HS-5 (cell line): ENCODE data around the gene TRIM56.
"Not testable (repeated sequence)": the region's sequence is repeated elsewhere in the genome, so short reads cannot be mapped to it uniquely, and the experiment has no call there.

Experiments used
- DNase-seq: peaks from one replicate; pipeline ENCODE4 v3.0.0-alpha.2; 2012; ENCODE audit warnings: low read depth

Gene TRIM56

DNA sequence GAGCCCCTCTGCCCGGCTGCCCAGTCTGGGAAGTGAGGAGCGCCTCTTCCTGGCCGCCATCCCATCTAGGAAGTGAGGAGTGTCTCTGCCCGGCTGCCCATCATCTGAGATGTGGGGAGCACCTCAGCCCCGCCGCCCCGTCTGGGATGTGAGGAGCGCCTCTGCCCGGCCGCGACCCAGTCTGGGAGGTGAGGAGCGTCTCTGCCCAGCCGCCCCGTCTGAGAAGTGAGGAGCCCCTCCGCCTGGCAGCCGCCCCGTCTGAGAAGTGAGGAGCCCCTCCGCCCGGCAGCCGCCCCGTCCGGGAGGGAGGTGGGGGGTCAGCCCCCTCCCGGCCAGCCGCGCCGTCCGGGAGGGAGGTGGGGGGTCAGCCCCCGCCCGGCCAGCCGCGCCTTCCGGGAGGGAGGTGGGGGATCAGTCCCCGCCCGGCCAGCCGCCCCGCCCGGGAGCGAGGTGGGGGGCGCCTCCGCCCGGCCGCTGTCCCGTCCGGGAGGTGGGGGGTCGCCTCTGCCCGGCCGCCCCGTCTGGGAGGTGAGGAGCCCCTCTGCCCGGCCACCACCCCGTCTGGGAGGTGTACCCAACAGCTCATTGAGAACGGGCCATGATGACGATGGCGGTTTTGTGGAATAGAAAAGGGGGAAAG is 7.1 kb downstream of the TRIM56 start:
- DNase-seq, result not testable (repeated sequence)

DNA sequence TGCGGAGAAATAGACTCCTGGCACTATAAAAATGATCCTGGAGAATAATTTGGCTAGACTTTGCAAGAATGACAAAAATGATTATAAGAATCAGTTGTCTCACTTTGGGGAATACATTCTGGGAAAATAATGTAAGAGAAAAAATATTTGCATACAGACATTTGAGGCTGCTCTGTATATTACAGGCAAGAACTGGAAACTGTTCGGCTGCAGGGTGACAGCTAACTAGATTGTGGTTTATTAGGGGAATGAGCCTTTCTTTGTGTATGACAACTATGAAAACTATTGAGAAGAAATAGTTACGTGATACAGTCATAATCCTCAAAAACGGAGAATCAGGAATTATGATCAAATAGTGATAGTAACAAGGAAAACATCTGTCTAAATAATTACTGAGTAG is 8.6 kb downstream of the TRIM56 start:
- no peak for DNase-seq

DNA sequence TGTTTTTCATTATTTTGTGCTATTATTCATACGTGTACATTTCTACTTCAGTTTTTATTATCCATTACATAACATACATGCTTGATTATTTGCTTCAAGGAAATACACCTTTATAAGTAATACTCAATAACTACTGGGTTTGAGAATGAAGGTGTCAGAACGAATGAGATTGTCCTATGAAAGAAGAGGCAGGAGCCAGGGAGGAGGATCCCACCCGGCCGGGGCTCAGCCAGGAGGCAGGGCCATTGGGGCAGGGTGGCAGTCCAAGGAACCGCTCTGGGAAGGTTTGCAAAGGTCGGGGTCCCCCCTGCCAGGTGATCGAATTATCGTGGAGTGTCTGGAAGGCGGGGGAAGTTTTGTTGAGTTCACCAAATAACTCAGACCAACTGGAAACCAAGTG is 9.1 kb downstream of the TRIM56 start:
- DNase-seq, result no peak

DNA sequence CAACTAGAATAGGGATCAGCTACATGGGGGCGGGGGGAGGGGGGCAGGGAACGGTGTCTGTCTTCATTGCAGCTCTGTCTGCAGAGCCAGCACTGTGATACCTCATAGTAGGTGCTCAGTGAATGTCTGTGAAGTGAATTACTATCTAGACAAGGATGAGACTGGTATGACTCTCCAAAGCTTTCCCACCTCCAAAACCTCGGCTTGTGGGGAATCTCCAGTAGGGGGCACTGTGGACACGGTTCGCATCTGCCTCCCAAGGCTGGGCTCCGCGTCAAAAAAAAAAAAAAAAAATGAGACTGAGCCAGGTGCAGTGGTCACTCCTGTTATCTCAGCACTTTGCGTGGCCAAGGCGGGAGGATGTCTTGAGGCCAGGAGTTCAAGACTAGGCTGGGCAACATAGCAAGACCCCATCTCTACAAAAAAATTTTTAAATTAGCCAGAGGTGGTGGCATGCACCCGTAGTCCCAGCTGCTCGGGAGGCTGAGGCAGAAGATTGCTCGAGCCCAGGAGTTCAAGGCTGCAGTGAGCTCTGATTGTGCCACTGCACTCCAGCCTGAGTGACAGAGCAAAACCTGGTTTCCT is 9.6 kb downstream of the TRIM56 start:
- DNase-seq, result no peak

DNA sequence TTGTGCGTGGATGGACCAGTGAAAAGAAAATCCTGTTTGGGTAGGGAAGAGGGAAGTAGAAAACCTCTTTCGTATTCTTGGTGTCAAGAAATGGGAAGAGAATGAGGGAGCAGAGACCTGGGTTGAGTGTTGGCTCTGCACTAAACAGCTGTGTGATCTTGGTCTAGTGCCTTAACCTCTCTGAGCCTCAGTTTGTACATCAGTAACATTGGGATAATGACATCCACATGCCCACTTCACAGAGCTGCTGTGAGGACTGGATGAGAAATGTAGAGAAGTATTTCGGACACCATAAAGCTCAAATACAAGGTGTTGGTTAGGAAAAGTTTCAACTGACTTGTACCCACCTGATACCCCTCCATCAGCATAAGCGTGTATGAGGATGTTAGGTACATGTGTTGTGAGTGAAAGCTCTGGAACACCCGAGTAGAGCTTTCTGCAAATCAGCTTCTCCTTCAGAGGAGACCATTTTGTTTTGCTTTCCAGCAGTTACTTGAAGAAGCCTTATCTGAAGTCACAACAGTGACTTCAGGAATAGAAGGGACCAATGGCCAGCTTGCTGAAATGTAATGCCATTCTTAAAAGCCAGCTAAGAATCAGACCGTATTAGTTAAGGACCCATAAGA is 11.2 kb downstream of the TRIM56 start:
- no peak for DNase-seq

DNA sequence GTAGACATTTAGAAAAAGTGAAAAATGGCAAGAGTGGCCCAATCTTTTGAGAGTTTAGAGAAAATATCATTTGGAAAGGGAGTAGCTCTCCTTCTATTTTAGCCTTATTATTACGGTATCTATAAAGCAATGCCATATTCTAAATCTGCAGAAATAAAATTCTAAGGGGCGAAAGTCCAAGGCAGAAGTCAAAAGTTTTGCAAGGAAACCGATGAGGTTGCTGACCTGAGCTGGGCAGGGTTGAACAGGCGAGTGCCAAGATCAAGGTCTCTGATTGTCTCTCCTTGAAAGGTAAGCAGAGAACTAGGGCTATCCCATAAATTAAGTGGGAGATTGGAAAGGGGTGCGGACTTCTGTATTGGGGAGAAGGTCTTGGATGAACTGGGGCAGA is 11.7 kb downstream of the TRIM56 start:
- no peak for DNase-seq

DNA sequence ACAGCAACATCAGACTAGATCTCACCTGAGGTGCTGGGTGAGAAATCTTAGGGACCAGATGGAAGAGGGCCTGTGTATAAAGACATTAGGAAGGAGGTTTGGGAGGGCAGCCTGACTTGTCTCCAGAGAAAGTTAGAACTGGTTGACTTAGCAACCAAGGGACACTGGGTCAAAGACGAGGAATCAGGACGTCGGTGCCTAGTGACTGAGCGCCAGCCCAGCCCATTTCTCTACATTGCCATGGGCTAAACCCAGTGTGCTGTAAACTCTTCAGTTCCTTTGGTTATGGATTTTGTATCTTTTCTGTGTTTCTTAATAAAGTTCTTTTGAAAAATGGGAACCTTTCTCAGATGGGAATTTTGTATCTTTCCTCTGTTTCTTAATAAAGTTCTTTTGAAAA is 12.3 kb downstream of the TRIM56 start:
- no peak for DNase-seq

DNA sequence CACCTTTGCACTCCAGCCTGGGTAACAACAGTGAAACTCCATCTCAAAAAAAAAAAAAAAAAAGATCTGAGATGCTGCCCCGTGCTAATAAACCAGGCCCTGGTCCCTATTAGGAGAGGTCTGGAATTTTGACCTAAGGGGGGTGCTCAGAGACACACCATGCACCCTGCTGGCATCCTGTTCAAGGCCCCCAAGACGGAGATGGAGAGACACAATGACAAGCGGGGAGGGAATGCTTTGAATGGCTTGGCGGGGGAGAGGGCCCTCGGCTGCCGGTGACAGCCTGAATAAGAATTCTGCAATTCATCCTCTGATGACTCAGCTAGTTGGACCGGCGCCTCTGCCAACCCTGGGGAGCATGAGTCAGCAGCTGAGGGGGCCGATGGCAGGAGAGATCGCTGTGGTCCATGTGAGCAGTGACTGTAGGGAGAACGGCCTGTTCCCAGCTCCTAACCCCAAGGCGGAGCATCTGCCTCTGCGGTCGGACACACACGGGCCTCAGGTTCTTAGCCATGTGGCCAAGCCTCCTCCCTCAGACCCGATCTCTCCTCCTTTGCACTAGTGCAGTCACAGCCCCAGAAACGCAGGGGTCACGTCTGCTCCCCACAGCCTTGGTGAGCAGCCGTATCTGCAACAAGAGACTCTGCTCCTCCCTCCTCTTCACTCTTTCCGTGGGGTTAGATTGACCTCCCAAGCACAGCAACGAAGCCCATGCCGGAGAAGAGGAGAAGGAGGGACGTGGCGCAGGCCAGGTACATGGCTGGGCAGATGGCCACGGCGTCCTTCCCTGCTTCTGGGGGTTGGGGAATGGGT is 14.9 kb downstream of the TRIM56 start:
- DNase-seq, result peak; percentile 93

DNA sequence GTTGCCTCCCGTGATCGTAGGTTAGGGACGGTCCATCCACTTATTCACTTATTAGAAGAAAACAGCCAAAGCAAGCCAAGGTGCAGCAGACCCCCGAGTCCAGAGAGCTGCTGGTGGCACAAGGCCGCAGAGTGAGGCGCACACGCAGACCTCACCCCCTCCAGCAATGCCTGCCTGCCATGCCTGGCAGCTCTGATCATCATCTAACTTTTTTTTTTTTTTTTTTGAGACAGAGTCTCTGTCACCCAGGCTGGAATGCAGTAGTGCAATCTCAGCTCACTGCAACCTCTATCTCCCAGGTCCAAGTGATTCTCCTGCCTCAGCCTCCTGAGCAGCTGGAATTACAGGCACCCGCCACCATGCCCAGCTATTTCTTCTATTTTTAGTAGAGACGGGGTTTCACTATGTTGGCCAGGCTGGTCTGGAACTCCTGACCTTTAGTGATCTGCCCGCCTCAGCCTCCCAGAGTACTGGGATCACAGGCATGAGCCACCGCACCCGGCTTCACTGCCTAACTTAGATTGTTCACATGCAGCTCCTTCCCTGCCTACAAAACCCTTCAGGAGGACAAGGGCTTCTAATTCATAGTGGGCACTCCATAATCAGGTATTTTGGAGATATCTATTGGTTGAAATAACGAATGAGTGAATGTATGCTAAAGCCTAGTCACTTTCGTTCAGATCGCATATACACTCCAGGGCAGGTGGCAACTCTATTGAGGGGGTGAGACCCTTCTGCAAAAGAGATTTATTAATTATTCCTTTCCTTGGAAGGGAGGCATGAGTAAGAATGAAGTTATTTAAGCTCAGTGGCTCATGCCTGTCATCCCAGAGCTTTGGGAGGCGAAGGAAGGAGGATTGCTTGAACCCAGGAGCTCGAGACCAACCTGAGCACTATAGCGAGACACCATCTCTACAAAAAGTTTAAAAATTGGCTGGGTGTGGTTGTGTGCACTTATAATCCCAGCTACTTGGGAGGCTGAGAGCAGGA is 15.9 kb downstream of the TRIM56 start:
- DNase-seq, result no peak

DNA sequence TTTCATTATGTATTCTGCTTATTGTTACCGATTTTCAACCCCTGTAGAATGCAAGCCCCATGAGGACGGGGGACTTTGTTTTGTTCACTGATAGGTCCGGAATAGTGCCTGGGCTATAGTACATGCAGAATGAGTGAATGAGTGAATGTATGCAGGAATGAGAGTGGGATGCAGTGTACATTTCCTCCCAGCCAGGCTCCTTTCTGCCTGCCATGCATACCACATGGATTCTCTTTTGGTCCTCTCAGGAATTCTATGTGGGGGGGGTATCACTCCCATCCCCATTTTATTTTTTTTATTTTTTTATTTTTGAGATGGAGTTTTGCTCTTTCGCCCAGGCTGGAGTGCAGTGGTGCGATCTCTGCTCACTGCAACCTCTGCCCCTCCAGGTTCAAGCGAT is 16.7 kb downstream of the TRIM56 start:
- DNase-seq, result no peak

DNA sequence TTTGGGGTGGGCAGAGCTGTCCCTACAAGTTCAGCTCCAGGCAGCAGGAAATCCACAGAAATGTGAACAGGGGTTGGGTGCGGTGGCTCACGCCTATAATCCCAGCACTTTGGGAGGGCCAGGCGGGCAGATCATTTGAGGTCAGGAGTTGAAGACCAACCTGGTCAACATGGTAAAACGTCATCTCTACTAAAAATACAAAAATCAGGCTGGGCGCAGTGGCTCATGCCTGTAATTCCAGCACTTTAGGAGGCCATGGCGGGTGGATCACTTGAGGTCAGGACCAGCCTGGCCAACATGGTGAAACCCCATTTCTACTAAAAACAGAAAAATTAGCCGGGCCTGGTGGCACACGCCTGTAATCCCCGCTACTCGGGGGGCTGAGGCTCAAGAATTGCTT is 18.4 kb downstream of the TRIM56 start:
- not testable (repeated sequence) for DNase-seq

DNA sequence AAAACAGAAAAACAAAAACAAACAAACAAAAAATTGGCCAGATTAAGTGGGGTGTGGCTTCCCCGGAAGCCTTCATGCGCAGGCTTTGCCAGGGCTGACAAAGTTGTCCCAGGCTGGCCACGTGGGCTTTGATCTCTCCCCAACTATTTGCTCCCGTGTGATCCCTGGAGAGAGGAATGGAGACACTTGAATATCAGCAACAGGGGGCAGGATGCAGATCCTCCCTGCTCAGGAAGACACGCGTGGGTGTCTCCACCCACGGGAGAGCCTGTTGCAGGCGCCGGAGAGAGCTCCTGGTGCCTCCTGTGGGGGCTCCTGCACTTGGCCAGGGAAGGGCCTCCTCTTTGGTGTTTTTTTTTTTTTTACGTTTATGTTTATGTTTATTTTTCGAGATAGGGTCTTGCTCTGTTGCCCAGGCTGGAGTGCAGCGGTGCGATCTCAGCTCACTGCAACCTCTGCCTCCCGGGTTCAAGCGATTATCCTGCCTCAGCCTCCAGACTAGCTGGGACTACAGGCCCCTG is 19.0 kb downstream of the TRIM56 start:
- DNase-seq, result no peak

DNA sequence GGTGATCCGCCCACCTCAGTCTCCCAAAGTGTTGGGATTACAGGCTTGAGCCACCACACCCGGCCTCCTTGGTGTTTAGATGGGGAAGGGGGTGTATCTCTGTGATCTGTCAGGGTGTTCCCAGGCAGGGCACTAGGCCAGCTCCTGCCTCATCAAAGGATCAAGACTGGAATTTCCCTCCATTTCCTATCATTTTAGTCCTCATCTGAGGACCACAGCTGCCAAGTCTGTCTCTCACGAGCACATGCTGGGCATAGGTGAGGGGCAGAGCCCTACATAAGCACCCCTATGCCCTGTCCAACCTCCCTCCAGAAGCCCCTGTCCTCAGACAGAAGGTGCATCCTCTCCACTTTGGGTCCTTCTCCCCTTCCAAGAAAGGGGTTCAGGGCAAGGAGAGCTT is 19.5 kb downstream of the TRIM56 start:
- DNase-seq, result no peak

DNA sequence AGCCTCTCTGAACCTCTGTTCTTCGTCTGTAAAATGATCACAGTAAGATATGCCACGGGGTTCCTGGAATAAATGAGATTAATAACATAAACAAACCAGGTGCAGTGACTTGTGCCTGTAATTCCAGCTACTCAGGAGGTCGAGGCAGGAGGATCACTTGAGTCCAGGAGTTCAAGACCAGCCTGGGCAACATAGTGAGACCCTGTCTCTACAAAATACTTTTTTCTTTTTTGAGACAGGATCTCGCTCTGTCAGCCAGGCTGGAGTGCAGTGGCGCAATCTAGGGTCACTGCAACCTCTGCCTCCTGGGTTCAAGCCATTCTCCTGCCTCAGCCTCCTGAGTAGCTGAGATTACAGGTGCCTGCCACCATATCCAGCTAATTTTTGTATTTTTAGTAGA is 20.0 kb downstream of the TRIM56 start:
- not testable (repeated sequence) for DNase-seq

DNA sequence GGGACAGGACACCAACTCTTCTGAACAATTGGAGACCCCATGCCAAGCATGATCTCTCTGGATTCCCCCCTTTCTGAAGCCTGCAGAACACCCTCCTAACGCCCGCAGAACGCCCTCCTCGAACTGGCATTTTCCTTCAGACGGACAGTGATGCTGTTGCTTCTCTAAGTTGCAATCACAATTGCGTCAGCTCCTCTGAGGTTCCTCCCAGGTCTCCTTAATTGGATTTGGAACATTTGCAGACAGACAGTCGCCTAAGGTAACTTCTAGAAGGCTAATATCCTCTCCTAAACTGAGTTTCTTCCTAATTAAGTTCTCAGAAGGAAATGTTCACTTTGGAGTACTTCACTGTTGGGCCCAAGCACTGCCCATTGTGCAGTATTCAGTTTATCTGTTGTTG is 21.1 kb downstream of the TRIM56 start:
- no peak for DNase-seq

DNA sequence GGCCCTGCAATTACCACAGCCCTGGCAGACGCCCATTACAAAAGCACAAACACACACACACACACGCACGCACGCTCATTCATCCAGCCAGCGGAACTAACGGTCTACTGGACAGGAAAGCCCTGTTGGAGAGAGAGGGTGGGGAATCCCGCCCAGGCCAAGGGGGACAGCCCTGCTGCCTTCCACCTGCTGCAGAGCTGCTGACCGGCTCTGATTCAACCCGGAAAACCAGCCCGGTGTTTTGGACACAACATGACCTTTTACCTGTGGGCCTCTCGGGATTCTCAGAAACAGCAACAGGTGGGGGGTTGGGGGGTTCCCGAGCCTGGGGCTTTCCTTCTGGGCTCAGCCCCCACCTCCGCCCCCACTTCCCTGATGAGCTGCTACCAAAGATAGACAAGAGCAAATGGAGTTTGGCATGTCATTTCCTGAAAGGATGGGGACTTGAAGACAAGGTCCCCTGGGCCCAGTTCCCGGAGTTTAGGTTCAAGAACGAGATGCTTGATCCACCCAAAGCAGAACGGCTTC is 23.1 kb downstream of the TRIM56 start:
- no peak for DNase-seq

DNA sequence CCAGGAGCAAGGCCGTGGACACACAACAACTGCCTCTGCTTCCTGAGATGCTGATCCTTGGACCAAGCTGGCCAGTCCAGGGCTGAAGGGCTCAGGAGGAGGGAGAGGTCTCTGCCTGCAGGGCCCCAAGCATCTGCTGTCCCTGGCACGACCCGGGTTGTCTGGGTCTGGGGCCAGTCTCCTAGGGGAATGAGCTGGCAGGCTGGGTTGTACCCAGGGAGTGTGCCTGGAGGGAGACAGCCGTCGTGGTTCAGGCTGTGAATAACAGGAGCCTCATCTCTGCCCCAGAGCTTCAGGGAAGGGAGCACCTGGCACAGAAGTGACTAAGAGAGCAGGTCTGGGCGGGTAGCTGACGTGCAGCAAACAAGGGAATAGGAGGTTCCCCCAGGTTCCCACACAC is 23.7 kb downstream of the TRIM56 start:
- DNase-seq, result no peak

DNA sequence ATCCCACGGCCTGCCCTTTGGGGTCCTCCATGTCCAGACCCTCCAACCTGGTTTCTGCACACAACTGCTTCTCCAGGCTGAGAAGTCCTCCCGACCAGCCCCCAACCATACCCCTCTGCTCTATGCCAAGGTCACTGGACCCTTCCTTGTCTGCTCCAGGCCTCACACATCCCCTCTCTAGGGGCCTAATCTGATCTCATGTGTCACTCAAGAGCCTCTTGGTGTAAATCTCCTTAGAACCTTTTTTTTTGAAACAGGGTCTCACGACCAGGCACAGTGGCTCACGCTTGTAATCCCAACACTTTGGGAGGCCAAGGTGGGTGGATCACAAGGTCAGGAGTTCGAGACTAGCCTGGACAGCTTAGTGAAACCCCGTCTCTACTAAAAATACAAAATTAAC is 24.1 kb downstream of the TRIM56 start:
- no peak for DNase-seq

DNA sequence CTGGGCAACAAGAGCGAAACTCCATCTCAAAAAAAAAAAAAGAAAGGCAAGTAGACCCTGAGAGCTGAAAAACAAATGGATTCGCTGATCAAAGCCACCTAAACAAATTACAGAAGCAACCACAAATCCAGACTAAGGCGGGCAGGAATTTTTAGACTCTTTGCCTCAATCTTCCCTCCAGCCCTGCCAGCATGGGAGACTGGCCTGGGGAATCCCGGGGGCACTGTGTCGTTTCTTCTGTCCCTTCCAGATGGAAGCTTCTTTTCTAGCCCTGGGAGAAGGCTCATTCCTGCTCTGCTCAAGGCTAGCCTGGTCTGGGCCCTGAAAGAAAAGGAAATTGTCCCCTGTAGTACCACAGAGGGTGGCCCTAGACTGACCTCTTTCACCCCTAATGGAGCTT is 26.0 kb downstream of the TRIM56 start:
- DNase-seq, result no peak

DNA sequence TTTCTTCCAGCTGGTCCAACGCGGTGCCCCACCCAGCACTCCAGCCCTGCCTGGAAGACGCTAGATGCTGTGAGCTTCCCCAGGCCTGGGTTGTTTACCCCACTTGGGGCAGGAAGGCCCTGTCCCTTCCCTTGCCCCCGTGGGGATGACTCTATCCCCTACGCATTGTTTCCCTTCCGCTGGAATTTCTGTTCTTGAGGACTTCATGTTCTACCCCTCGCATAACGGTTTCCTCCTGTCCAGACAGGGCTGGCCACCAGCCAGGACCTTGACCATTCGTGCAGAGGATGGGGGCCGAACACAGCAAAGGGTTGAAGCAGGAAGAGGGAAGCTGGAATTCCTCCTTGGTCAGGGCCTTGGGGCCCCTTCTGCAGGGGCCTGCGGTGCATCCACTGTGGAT is 27.0 kb downstream of the TRIM56 start:
- DNase-seq, result no peak

DNA sequence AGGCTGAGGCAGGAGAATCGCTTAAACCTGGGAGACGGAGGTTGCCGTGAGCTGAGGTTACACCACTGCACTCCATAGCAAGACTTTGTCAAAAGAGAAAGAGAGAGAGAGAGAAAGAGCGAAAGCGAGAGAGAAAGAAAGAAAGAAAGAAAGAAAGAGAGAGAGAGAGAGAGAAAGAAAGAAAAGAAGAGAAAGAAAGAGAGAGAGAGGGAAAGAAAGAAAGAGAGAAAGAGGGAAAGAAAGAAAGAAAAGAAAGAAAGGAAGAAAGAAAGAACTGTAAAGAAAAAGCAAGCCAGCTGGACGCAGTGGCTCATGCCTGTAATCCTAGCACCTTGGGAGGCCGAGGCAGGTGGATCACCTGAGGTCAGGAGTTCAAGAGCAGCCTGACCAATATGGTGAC is 27.9 kb downstream of the TRIM56 start:
- not testable (repeated sequence) for DNase-seq
